ENCODE measurements around the gene CCNK.

CCNK gene

DNA sequence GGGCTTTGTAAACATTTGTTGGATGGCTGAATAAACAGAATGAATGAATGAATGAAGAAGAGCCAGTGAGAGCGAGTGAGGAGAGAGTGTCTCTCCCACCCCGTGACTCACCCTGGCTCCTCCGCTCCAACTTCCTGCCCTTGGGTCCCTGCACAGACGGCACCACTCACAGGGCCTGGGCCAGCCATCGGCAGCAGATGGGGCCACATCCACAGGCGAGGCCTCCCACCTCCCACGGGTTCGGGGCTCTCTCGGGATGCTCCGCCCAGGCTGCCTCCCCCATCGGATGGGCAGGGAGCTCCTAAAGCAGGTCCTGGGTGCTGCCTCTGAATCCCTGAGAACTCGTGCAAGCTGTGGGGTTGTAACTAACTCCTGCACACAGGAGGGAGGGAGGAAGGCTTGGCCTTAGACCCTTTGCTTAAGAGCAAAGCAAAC is 41.3 kb downstream of the CCNK start:
- TF ChIP-seq CSDC2 (CRISPR knock-in tag; IDR thresholded peaks at IDR 0.05) = no peak
- TF ChIP-seq OSR1 (CRISPR knock-in tag; IDR thresholded peaks at IDR 0.05) = no peak
- TF ChIP-seq ARNTL (CRISPR knock-in tag; IDR thresholded peaks at IDR 0.05; ENCODE audit: borderline replicate concordance, low read depth) = no peak
- TF ChIP-seq TOX (CRISPR knock-in tag; IDR thresholded peaks at IDR 0.05; ENCODE audit: borderline replicate concordance) = no peak
- no peak for TF ChIP-seq RARB (CRISPR knock-in tag; IDR thresholded peaks at IDR 0.05)
- TF ChIP-seq TCF4 (CRISPR knock-in tag; IDR thresholded peaks at IDR 0.05; ENCODE audit: borderline replicate concordance) = no peak
- no peak for TF ChIP-seq SNAI2 (CRISPR knock-in tag; IDR thresholded peaks at IDR 0.05)
- TF ChIP-seq, protein P1, sequence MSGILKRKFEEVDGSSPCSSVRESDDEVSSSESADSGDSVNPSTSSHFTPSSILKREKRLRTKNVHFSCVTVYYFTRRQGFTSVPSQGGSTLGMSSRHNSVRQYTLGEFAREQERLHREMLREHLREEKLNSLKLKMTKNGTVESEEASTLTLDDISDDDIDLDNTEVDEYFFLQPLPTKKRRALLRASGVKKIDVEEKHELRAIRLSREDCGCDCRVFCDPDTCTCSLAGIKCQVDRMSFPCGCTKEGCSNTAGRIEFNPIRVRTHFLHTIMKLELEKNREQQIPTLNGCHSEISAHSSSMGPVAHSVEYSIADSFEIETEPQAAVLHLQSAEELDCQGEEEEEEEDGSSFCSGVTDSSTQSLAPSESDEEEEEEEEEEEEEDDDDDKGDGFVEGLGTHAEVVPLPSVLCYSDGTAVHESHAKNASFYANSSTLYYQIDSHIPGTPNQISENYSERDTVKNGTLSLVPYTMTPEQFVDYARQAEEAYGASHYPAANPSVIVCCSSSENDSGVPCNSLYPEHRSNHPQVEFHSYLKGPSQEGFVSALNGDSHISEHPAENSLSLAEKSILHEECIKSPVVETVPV (CRISPR knock-in tag; IDR thresholded peaks at IDR 0.05) = no peak
- TF ChIP-seq GLIS3 (CRISPR knock-in tag; IDR thresholded peaks at IDR 0.05) = no peak
- no peak for TF ChIP-seq ZC3H10 (CRISPR knock-in tag; IDR thresholded peaks at IDR 0.05)
- no peak for TF ChIP-seq ZNF565 (CRISPR knock-in tag; conservative IDR thresholded peaks at IDR 0.05; ENCODE audit: low read depth)
- ATAC-seq = peak; percentile 47

DNA sequence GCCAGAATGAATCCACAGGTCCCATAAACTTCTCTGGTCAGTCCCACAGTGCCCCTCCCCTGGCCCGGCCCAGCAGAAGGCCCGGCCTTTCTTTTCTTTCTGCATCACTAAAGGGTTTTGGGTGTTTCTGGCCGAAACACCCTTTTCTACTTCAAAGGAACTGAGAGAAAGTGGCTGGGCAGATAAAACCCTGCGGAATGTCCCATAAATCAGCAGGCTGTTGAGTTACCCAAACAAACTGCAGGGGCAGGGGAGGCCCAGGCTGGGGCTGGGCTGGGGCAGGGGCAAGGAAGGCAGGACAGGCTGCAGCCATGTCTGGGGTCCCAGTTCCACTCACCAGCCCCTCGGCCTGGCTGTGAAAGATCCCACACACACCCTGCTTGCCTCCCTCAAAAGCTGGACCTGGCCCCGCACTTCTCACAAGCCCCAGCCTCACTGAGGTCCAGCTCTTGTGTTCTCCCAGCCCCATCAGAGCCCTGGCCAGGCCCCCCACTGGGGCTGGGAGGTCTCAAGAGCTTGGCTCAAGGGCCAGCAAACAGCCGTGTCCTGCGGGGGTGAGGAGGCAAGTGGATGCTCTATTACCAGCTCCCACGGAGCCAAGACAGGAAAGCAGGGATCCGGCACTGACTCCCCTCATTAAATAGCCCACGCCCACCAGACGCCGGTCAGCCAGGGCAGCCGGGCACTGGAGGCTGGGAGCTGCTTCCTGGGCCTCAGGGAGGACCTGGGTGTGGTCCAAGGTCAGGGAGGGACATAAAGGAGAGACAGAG is 41.9 kb downstream of the CCNK start:
- no peak for ATAC-seq
- TF ChIP-seq GLIS3 (CRISPR knock-in tag; IDR thresholded peaks at IDR 0.05) (no peak), ZC3H10 (CRISPR knock-in tag; IDR thresholded peaks at IDR 0.05) (no peak), RARB (CRISPR knock-in tag; IDR thresholded peaks at IDR 0.05) (no peak), SNAI2 (CRISPR knock-in tag; IDR thresholded peaks at IDR 0.05) (no peak), TOX (CRISPR knock-in tag; IDR thresholded peaks at IDR 0.05; ENCODE audit: borderline replicate concordance) (no peak), ZNF70 (CRISPR knock-in tag; IDR thresholded peaks at IDR 0.05) (no peak), ESRRG (CRISPR knock-in tag; IDR thresholded peaks at IDR 0.05) (no peak), PPARA (CRISPR knock-in tag; IDR thresholded peaks at IDR 0.05; ENCODE audit: borderline replicate concordance) (no peak), TCF4 (CRISPR knock-in tag; IDR thresholded peaks at IDR 0.05; ENCODE audit: borderline replicate concordance) (no peak), BACH2 (CRISPR knock-in tag; IDR thresholded peaks at IDR 0.05; ENCODE audit: borderline replicate concordance) (no peak), CSDC2 (CRISPR knock-in tag; IDR thresholded peaks at IDR 0.05) (no peak)
- TF ChIP-seq, protein P2, sequence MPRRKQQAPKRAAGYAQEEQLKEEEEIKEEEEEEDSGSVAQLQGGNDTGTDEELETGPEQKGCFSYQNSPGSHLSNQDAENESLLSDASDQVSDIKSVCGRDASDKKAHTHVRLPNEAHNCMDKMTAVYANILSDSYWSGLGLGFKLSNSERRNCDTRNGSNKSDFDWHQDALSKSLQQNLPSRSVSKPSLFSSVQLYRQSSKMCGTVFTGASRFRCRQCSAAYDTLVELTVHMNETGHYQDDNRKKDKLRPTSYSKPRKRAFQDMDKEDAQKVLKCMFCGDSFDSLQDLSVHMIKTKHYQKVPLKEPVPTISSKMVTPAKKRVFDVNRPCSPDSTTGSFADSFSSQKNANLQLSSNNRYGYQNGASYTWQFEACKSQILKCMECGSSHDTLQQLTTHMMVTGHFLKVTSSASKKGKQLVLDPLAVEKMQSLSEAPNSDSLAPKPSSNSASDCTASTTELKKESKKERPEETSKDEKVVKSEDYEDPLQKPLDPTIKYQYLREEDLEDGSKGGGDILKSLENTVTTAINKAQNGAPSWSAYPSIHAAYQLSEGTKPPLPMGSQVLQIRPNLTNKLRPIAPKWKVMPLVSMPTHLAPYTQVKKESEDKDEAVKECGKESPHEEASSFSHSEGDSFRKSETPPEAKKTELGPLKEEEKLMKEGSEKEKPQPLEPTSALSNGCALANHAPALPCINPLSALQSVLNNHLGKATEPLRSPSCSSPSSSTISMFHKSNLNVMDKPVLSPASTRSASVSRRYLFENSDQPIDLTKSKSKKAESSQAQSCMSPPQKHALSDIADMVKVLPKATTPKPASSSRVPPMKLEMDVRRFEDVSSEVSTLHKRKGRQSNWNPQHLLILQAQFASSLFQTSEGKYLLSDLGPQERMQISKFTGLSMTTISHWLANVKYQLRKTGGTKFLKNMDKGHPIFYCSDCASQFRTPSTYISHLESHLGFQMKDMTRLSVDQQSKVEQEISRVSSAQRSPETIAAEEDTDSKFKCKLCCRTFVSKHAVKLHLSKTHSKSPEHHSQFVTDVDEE (CRISPR knock-in tag; IDR thresholded peaks at IDR 0.05) = no peak
- TF ChIP-seq, protein P1 (CRISPR knock-in tag; IDR thresholded peaks at IDR 0.05) = no peak
- TF ChIP-seq, protein P3, sequence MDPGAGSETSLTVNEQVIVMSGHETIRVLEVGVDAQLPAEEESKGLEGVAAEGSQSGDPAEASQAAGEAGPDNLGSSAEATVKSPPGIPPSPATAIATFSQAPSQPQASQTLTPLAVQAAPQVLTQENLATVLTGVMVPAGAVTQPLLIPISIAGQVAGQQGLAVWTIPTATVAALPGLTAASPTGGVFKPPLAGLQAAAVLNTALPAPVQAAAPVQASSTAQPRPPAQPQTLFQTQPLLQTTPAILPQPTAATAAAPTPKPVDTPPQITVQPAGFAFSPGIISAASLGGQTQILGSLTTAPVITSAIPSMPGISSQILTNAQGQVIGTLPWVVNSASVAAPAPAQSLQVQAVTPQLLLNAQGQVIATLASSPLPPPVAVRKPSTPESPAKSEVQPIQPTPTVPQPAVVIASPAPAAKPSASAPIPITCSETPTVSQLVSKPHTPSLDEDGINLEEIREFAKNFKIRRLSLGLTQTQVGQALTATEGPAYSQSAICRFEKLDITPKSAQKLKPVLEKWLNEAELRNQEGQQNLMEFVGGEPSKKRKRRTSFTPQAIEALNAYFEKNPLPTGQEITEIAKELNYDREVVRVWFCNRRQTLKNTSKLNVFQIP (CRISPR knock-in tag; IDR thresholded peaks at IDR 0.05; ENCODE audit: borderline replicate concordance, low read depth) = no peak

DNA sequence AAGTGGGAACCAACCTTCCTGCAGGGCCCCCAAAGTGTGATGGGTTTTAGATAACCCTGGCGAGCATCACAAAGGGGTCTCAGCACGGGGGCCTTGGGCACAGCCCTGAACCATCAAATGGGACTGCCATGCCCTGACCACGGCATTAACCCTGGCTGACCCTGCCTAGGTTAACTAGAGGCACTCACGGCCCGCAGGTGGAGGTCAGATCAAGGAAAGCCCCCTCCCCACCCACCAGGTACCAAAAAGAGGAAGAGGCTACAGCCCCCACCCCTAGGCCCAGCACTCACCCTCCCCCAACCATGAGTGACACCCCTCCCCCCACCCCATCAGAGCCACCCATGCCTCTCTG is 42.5 kb downstream of the CCNK start:
- TF ChIP-seq, protein P4, sequence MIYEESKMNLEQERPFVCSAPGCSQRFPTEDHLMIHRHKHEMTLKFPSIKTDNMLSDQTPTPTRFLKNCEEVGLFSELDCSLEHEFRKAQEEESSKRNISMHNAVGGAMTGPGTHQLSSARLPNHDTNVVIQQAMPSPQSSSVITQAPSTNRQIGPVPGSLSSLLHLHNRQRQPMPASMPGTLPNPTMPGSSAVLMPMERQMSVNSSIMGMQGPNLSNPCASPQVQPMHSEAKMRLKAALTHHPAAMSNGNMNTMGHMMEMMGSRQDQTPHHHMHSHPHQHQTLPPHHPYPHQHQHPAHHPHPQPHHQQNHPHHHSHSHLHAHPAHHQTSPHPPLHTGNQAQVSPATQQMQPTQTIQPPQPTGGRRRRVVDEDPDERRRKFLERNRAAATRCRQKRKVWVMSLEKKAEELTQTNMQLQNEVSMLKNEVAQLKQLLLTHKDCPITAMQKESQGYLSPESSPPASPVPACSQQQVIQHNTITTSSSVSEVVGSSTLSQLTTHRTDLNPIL (CRISPR knock-in tag; IDR thresholded peaks at IDR 0.05; ENCODE audit: low read depth) = no peak
- TF ChIP-seq PPARA (CRISPR knock-in tag; IDR thresholded peaks at IDR 0.05; ENCODE audit: borderline replicate concordance) (no peak), RARB (CRISPR knock-in tag; IDR thresholded peaks at IDR 0.05) (no peak), ZC3H10 (CRISPR knock-in tag; IDR thresholded peaks at IDR 0.05) (no peak), ISL1 (CRISPR knock-in tag; IDR thresholded peaks at IDR 0.05) (no peak), ESRRG (CRISPR knock-in tag; IDR thresholded peaks at IDR 0.05) (no peak), GLIS3 (CRISPR knock-in tag; IDR thresholded peaks at IDR 0.05) (no peak)
- TF ChIP-seq, protein P2 (CRISPR knock-in tag; IDR thresholded peaks at IDR 0.05) = no peak
- TF ChIP-seq, protein P3 (CRISPR knock-in tag; IDR thresholded peaks at IDR 0.05; ENCODE audit: borderline replicate concordance, low read depth) = no peak
- no peak for ATAC-seq

Data from SK-N-SH treated with all-trans-retinoic acid at 6 μM for 48 hours (cell line).